Measurements from ENCODE around the gene ZDHHC13. TPM values are rescaled to one million over a fixed set of nuclear protein-coding genes. Genes with fewer than 3 reads are reported as not detected.

Gene ZDHHC13
- total RNA-seq, 1 donor from 2014 or later: 5.2 TPM

DNA sequence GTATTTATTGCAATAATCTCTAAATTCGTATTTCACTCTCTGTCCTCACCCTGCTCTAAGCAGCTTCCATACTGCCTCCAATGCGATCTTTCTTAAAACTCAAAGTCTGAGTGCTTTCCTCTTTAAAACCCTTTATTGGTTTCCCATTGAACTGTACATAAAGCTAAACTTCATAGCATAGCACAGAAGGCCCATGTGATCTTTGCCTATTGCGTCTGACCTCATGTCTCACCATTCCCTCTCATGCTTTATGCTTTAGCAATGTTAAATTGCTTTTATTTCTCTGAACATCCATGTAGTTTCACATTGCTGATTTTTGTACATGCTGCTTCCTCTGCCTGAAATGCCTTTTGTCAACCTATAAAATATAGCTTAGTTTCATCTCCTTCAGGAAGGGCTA, 28.4 kb downstream of the ZDHHC13 start:
- DNase-seq (ENCODE audit: low spot score in 2 of 2): no peak
- TF ChIP-seq, protein P1, sequence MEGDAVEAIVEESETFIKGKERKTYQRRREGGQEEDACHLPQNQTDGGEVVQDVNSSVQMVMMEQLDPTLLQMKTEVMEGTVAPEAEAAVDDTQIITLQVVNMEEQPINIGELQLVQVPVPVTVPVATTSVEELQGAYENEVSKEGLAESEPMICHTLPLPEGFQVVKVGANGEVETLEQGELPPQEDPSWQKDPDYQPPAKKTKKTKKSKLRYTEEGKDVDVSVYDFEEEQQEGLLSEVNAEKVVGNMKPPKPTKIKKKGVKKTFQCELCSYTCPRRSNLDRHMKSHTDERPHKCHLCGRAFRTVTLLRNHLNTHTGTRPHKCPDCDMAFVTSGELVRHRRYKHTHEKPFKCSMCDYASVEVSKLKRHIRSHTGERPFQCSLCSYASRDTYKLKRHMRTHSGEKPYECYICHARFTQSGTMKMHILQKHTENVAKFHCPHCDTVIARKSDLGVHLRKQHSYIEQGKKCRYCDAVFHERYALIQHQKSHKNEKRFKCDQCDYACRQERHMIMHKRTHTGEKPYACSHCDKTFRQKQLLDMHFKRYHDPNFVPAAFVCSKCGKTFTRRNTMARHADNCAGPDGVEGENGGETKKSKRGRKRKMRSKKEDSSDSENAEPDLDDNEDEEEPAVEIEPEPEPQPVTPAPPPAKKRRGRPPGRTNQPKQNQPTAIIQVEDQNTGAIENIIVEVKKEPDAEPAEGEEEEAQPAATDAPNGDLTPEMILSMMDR (IDR thresholded peaks at IDR 0.05): no peak
- intact Hi-C loops (cut with DNase I): no loop called here

DNA sequence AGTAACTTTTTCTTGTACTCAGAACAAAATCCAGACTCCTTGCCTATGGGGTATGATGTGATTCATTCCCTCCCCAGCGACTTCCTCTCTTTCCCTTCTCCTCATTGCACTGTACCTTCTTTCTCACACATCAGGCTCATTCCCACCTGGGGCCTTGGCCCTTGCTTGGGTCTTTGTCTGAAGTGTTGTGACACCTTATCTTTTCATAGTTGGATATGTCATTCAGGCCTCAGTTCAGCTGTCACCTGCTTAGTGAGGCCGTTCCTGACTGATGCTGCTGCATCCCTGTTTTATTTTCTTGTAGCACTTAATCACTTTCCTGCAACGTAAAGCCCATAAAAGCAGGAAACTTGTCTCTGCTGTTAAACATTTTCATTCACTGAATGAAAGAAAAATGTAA, 39.9 kb downstream of the ZDHHC13 start:
- no peaks in the 10 kb centered on the region for H3K27me3 ChIP-seq
- H3K9me3 ChIP-seq: no peaks in the 10 kb centered on the region
- H3K36me3 ChIP-seq: peaks cover 4 to 15% of the 10 kb centered on the region in 2 donors
- no peak overlapping the region for H3K4me3 ChIP-seq
- intact Hi-C loops (cut with DNase I): no loop called here
- no peaks in the 10 kb centered on the region for H3K4me1 ChIP-seq
- no peak for DNase-seq (ENCODE audit: low spot score in 2 of 2)
- no peak overlapping the region for H3K27ac ChIP-seq
- TF ChIP-seq, protein P1 (IDR thresholded peaks at IDR 0.05): no peak

More for the DNA sequence above, 28.4 kb downstream of the ZDHHC13 start:
- peaks cover 3 to 4% of the 10 kb centered on the region in 2 donors for H3K36me3 ChIP-seq
- no peaks in the 10 kb centered on the region for H3K4me1 ChIP-seq
- H3K27me3 ChIP-seq: no peaks in the 10 kb centered on the region
- H3K4me3 ChIP-seq: no peak overlapping the region
- H3K9me3 ChIP-seq: no peaks in the 10 kb centered on the region
- no peak overlapping the region for H3K27ac ChIP-seq

DNA sequence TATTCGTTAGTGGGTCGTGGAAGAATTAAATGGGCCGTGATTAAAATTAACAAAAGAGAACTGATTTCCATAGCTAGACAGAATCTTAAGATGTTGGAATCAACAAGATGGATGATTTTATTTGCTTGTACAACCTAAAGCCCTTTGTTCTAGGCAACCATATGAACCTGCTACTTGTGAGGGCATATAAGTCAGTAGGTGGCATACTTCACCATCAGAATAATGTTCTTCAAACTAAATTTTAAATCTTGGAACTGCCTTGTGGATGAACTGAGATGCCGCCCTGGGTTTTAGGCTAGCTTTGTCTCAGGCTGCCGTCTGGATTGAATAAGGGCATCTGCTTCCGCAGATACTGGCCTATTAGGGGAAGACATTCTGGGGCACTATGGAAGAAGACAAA, 43.9 kb downstream of the ZDHHC13 start:
- no peaks in the 10 kb centered on the region for H3K9me3 ChIP-seq
- DNase-seq (ENCODE audit: low spot score in 2 of 2): no peak
- H3K27me3 ChIP-seq: no peaks in the 10 kb centered on the region
- peaks cover 0 to 3% of the 10 kb centered on the region in 2 donors for H3K36me3 ChIP-seq
- H3K4me3 ChIP-seq: no peak overlapping the region
- no peak overlapping the region for H3K27ac ChIP-seq
- TF ChIP-seq, protein P1 (IDR thresholded peaks at IDR 0.05): no peak
- H3K4me1 ChIP-seq: no peaks in the 10 kb centered on the region
- intact Hi-C loops (cut with DNase I): no loop called here

DNA sequence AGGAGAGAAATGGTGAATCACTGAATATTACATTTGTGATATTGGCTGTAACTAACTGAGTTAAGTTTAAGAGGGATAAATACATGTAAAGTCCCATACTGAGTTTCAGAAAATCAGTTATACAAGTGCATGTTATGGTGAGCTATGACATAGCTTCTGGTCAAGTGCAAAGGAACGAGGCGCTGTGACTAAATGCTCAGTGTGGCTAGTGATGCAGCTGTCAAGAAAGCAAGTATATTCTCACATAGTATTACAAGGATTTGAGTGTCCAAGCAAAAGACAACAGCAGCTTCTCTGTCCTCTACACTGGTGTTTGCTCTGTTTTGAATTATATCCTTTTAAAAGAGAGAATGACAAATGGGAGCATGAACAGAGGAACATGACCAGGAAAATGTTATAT, 44.7 kb downstream of the ZDHHC13 start:
- no peaks in the 10 kb centered on the region for H3K27me3 ChIP-seq
- intact Hi-C loops (cut with DNase I): no loop called here
- H3K27ac ChIP-seq: no peak overlapping the region
- no peaks in the 10 kb centered on the region for H3K4me1 ChIP-seq
- peaks cover 0 to 3% of the 10 kb centered on the region in 2 donors for H3K36me3 ChIP-seq
- no peak overlapping the region for H3K4me3 ChIP-seq
- no peaks in the 10 kb centered on the region for H3K9me3 ChIP-seq
- DNase-seq (ENCODE audit: low spot score in 2 of 2): no peak
- TF ChIP-seq, protein P1 (IDR thresholded peaks at IDR 0.05): no peak

DNA sequence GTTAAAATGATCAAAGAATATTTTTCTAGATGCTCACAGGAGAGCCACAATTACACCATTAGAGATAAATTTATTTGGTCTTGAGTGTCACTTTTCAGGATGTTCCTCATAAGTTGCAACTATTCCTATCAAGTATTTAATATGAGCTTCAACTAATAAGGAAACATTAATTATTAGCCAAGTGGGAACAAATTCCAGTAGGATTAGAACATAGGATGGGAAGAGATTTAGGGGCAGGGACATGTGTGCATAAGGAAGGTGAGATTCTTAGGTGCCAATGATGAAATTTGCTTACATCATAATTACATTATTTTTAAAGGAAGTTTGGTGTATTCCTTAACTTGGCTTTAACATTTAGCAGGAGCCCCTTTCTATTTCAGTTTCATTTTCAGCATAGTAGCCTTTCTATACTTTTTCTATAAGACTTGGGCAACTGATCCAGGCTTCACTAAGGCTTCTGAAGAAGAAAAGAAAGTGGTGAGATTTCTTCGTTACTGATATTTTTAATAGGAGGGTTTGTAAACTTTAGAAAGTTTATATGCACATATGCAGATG, 46.1 kb downstream of the ZDHHC13 start:
- H3K27ac ChIP-seq: no peak overlapping the region
- no peaks in the 10 kb centered on the region for H3K4me1 ChIP-seq
- H3K4me3 ChIP-seq: no peak overlapping the region
- no peaks in the 10 kb centered on the region for H3K9me3 ChIP-seq
- no peaks in the 10 kb centered on the region for H3K27me3 ChIP-seq
- TF ChIP-seq, protein P1 (IDR thresholded peaks at IDR 0.05): no peak
- DNase-seq (ENCODE audit: low spot score in 2 of 2): no peak
- peaks cover 0 to 9% of the 10 kb centered on the region in 2 donors for H3K36me3 ChIP-seq
- intact Hi-C loops (cut with DNase I): no loop called here

DNA sequence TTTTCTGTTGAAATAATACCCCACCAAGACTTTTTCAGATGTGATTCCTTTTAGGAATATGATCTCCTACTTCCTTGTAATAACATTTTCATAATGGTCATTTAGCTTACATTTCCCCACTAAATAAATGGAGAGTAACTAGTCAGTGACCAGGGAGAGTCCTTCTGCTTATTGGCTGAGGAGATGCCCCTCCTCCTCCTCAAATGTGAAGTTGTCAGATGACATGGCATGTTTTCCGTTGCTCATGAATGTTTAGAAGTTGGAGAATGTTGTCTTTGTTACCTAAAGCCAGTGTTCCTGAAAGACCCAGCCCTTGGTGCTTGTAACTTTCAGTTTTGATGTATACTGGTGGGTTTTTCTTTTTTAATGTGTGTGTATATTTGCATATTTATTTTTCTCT, 46.6 kb downstream of the ZDHHC13 start:
- Histone ChIP-seq H3K36me3 (peaks cover 0 to 10% of the 10 kb centered on the region in 2 donors), H3K4me3 (no peak overlapping the region), H3K4me1 (no peaks in the 10 kb centered on the region), H3K27me3 (no peaks in the 10 kb centered on the region), H3K9me3 (no peaks in the 10 kb centered on the region), H3K27ac (no peak overlapping the region)
- TF ChIP-seq, protein P1 (IDR thresholded peaks at IDR 0.05): no peak
- DNase-seq (ENCODE audit: low spot score in 2 of 2): no peak
- intact Hi-C loops (cut with DNase I): no loop called here
